WERI-Rb-1 (cell line): ENCODE measurements around the gene TPSAB1.
A peak's percentile ranks its signal among the peaks of the same experiment; 100 is the strongest.
"Not testable (repeated sequence)": the region's sequence is repeated elsewhere in the genome, so short reads cannot be mapped to it uniquely, and the experiment has no call there.

Experiments
- DNase-seq: peaks from one replicate; pipeline ENCODE4 v3.0.0-alpha.2; 2020
- H3K27ac ChIP-seq: fragments of 250-450 bp; sonication (Bioruptor Pico); 2 replicates; pipeline ENCODE4 v1.5.1; 2020; ENCODE audit warnings: mild to moderate bottlenecking, moderate library complexity
- H3K27me3 ChIP-seq: fragments of 250-450 bp; sonication (Bioruptor Pico); 2 replicates; pipeline ENCODE4 v1.5.1; 2021; ENCODE audit warnings: mild to moderate bottlenecking, low read depth, moderate library complexity; ENCODE audit not compliant: insufficient read depth, severe bottlenecking
- H3K36me3 ChIP-seq: fragments of 250-450 bp; sonication (Bioruptor Pico); 2 replicates; pipeline ENCODE4 v1.5.1; 2020; ENCODE audit warnings: mild to moderate bottlenecking, moderate library complexity
- H3K4me3 ChIP-seq: 2 replicates; pipeline ENCODE4 v1.5.1; 2011; ENCODE audit warnings: low read depth, mild to moderate bottlenecking, control low read depth, low read length
- H3K9me3 ChIP-seq: fragments of 250-450 bp; sonication (Bioruptor Pico); 2 replicates; pipeline ENCODE4 v1.5.1; 2021; ENCODE audit warnings: mild to moderate bottlenecking, moderate library complexity; ENCODE audit not compliant: severe bottlenecking
- CTCF ChIP-seq: IDR thresholded peaks from 2 replicates; pipeline ENCODE4 v1.5.1; 2011; ENCODE audit warnings: low read depth, mild to moderate bottlenecking, control low read depth, inconsistent platforms, low read length

TPSAB1 gene

GRCh38 chr16:1240436-1240835 is at the start of gene TPSAB1:
TPSAB1 (plus strand) TSS chr16:1240705; CDS start chr16:1240939, 234 bp downstream.
- not testable (repeated sequence) for H3K36me3 ChIP-seq

GRCh38 chr16:1190789-1191188 is 49.7 kb upstream of the TPSAB1 start:
- not testable (repeated sequence) for H3K27me3 ChIP-seq, H3K27ac ChIP-seq, H3K4me3 ChIP-seq, DNase-seq, H3K9me3 ChIP-seq
- H3K36me3 ChIP-seq, result peaks cover 12% of the 10 kb centered on the region

More at GRCh38 chr16:1240436-1240835, at the start of gene TPSAB1:
- not testable (repeated sequence) for H3K27me3 ChIP-seq, H3K9me3 ChIP-seq, H3K4me3 ChIP-seq, DNase-seq, H3K27ac ChIP-seq

GRCh38 chr16:1192384-1193073 is 48.0 kb upstream of the TPSAB1 start:
- TF ChIP-seq CTCF, result no peak
- H3K36me3 ChIP-seq, result peaks cover 7% of the 10 kb centered on the region
- peak overlapping the region; percentile 18 for H3K27ac ChIP-seq
- no peaks in the 10 kb centered on the region for H3K27me3 ChIP-seq
- no peak for DNase-seq
- H3K9me3 ChIP-seq, result no peaks in the 10 kb centered on the region
- no peak overlapping the region for H3K4me3 ChIP-seq

- Histone ChIP-seq H3K27me3 (no peaks in the 10 kb centered on the region), H3K4me3 (no peak overlapping the region), H3K9me3 (no peaks in the 10 kb centered on the region), H3K27ac (peak overlapping the region; percentile 18), H3K36me3 (peaks cover 7% of the 10 kb centered on the region)
- DNase-seq, result no peak
- TF ChIP-seq CTCF, result no peak
These were observed 47.2 kb upstream of the TPSAB1 start for GRCh38 chr16:1193143-1193824.

GRCh38 chr16:1193825-1194581 is 46.5 kb upstream of the TPSAB1 start:
- Histone ChIP-seq H3K27ac (peak overlapping the region; percentile 45), H3K27me3 (no peaks in the 10 kb centered on the region), H3K9me3 (no peaks in the 10 kb centered on the region), H3K4me3 (no peak overlapping the region), H3K36me3 (peaks cover 11% of the 10 kb centered on the region)
- TF ChIP-seq CTCF, result peak; percentile 32; the same call in 1 of the 2 replicates
- DNase-seq, result no peak

GRCh38 chr16:1194665-1195392 is 45.7 kb upstream of the TPSAB1 start:
- peak overlapping the region; percentile 45 for H3K27ac ChIP-seq
- no peak overlapping the region for H3K4me3 ChIP-seq
- DNase-seq, result no peak
- H3K36me3 ChIP-seq, result peaks cover 12% of the 10 kb centered on the region
- no peaks in the 10 kb centered on the region for H3K27me3 ChIP-seq
- H3K9me3 ChIP-seq, result no peaks in the 10 kb centered on the region
- TF ChIP-seq CTCF, result peak; percentile 89
